CD4-positive, alpha-beta T cell treated with Interleukin-21 for 1 hour (primary cell): Measurements from ENCODE around the gene BICC1.

Experiments
- DNase-seq: peaks from one replicate; pipeline ENCODE4 v3.0.0-alpha.2; 2020

The BICC1 gene

GRCh38 chr10:58715061-58715460 lies 202.4 kb downstream of the BICC1 start:
- DNase-seq, result no peak

- DNase-seq, result no peak
Observed at GRCh38 chr10:58718596-58718995, 205.9 kb downstream of the BICC1 start.

- DNase-seq, result no peak
Observed at GRCh38 chr10:58721601-58722281, 209.1 kb downstream of the BICC1 start.

GRCh38 chr10:58723186-58723585 lies 210.5 kb downstream of the BICC1 start:
- no peak for DNase-seq

GRCh38 chr10:58723966-58724365 lies 211.3 kb downstream of the BICC1 start:
- DNase-seq, result no peak

GRCh38 chr10:58724781-58725180 lies 212.1 kb downstream of the BICC1 start:
- no peak for DNase-seq

GRCh38 chr10:58725901-58726300 lies 213.2 kb downstream of the BICC1 start:
- no peak for DNase-seq

- DNase-seq, result no peak
Observed at GRCh38 chr10:58727633-58728032, 215.0 kb downstream of the BICC1 start.

- DNase-seq, result no peak
Observed at GRCh38 chr10:58731276-58731675, 218.6 kb downstream of the BICC1 start.

- no peak for DNase-seq
Observed at GRCh38 chr10:58733436-58733835, 220.8 kb downstream of the BICC1 start.

GRCh38 chr10:58734116-58734515 lies 221.4 kb downstream of the BICC1 start:
- DNase-seq, result no peak

GRCh38 chr10:58734664-58735063 lies 222.0 kb downstream of the BICC1 start:
- DNase-seq, result no peak

- no peak for DNase-seq
Observed at GRCh38 chr10:58735087-58735486, 222.4 kb downstream of the BICC1 start.

- no peak for DNase-seq
Observed at GRCh38 chr10:58740620-58741369, 228.1 kb downstream of the BICC1 start.

GRCh38 chr10:58741673-58742072 lies 229.0 kb downstream of the BICC1 start:
- DNase-seq, result no peak

GRCh38 chr10:58742141-58742540 lies 229.5 kb downstream of the BICC1 start:
- DNase-seq, result no peak

GRCh38 chr10:58743466-58744115 lies 230.9 kb downstream of the BICC1 start:
- DNase-seq, result no peak

- no peak for DNase-seq
Observed at GRCh38 chr10:58746474-58747185, 234.0 kb downstream of the BICC1 start.

- no peak for DNase-seq
Observed at GRCh38 chr10:58747687-58748086, 235.0 kb downstream of the BICC1 start.

- no peak for DNase-seq
Observed at GRCh38 chr10:58752665-58753064, 240.0 kb downstream of the BICC1 start.

GRCh38 chr10:58753425-58753824 lies 240.8 kb downstream of the BICC1 start:
- DNase-seq, result no peak

GRCh38 chr10:58754469-58755339 lies 242.0 kb downstream of the BICC1 start:
- no peak for DNase-seq

GRCh38 chr10:58755340-58755610 lies 242.6 kb downstream of the BICC1 start:
- DNase-seq, result no peak
